Non-pigmented ciliary epithelial cell (primary cell): Measurements from ENCODE around the gene INAFM2.

Source experiments
- DNase-seq: peaks from one replicate; pipeline ENCODE4 v3.0.0-alpha.2; 2010; ENCODE audit warnings: low read depth

Gene INAFM2

DNA sequence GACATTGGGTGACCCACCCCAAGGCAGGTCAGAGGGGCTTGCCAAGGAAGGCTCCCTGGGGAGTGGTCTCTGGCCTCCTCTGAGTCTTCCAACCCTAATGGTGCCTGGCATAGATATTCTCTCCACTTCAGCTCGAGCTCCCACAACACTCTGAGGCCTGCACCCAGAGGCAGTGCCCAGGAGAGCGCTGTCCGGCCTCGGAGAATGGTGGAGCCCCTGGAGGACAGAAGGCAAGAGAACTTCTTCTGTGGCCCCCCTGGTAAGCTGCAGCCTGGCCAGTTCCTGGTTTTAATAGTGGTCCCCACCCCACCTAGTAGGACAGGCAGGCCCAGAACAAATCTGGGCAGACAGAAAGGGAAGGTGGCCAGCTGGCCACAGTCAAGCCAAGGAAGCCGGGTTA is 41.5 kb downstream of the INAFM2 start:
- no peak for DNase-seq

DNA sequence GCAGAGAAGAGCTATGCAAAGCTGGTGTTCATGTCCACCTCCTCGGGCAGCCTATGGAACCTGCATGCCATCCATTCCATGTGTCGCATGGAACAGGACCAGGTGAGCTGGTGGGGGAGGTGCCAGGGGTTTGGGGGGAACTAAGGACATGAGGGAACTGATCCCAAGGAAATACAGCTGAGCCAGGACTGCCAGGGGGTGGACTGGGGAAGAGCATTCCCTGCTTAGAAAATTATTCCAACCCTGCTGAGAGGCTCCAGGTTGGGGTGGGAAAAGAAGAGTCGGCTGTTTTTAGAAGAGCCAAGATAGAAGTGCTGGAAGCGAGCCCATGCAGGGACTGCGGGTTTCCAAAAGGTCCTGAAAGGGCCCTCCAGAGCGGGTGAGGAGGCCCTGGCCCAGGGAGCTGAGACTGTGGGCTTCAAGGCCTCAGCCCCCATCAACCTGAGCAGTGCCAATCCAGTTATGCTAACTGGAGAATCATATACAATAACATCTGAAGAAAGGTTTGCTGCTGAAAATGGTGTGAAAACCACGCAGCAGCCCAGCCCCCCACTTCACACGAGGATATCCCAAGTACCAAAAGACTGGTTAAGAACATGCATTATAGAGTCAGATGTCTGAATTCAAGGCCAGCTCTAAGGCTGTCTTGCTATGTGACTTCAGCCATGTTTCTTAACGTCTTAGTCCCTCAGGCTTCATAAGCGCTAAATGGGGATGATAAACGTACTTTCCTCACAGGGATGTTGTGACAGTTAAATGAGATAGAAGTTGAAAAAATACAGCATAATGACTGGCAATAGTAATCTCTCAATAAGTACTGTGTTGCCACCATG is 42.3 kb downstream of the INAFM2 start:
- DNase-seq = no peak

DNA sequence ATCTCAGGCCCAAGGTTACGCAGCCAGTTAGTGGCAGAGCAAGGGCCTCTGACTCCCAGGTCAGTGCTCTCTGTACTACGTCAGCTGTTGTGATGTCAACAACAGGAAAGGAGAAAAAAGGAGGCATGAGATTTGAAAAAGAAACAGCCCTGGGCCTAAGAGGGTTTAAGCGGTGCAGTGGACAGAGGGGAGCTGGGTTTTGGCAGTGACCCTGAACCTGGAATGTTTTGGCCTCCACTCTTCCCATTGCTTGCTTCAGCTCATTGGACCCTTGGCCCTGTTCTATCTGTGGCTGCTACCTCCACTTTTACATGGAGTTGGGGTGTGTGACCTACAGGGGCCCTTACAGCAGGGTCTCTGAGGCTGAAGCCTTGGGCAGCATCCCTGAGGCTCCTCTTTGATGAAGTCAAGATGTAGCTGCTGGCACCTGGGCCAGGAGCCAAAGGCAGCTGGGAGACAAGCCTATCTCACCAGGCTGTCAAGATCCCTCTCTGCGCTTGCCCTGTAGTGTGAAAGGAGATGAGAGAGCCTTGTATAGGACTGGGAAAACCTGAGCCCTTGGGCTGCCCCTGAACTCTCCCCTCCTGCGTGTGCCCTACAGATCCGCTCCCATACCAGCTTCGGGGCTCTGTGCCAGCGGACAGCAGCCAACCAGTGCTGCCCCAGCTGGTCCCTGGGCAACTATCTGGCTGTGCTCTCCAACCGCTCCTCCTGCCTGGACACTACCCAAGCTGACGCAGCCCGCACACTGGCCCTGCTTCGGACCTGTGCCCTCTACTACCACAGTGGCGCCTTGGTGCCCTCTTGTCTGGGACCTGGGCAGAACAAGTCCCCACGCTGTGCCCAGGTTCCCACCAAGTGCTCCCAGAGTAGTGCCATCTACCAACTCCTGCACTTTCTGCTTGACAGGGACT is 43.2 kb downstream of the INAFM2 start:
- no peak for DNase-seq

DNA sequence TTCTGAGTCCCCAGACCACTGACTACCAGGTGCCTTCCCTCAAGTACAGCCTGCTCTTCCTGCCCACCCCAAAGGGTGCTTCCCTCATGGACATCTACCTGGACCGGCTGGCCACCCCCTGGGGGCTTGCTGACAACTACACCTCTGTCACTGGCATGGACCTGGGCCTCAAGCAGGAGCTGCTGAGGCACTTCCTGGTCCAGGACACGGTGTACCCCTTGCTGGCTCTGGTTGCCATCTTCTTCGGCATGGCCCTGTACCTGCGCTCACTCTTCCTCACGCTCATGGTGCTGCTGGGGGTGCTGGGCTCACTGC is 43.8 kb downstream of the INAFM2 start:
- no peak for DNase-seq

DNA sequence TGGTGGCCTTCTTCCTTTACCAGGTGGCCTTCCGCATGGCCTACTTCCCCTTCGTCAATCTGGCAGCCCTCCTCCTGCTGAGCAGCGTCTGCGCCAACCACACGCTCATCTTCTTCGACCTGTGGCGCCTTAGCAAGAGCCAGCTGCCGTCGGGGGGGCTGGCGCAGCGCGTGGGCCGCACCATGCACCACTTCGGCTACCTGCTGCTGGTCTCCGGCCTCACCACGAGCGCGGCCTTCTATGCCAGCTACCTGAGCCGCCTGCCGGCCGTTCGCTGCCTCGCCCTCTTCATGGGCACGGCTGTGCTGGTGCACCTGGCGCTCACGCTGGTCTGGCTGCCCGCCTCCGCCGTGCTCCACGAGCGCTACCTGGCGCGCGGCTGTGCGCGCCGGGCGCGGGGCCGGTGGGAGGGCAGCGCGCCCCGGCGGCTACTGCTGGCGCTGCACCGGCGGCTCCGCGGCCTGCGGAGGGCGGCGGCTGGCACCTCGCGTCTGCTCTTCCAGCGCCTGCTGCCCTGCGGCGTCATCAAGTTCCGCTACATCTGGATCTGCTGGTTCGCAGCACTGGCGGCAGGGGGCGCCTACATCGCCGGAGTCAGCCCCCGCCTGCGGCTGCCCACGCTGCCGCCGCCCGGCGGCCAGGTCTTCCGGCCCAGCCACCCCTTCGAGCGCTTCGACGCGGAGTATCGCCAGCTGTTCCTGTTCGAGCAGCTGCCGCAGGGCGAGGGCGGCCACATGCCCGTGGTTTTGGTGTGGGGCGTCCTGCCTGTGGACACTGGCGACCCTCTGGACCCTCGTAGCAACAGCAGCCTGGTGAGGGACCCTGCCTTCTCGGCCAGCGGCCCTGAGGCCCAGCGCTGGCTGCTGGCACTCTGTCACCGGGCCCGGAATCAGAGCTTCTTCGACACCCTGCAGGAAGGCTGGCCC is 44.5 kb downstream of the INAFM2 start:
- no peak for DNase-seq

DNA sequence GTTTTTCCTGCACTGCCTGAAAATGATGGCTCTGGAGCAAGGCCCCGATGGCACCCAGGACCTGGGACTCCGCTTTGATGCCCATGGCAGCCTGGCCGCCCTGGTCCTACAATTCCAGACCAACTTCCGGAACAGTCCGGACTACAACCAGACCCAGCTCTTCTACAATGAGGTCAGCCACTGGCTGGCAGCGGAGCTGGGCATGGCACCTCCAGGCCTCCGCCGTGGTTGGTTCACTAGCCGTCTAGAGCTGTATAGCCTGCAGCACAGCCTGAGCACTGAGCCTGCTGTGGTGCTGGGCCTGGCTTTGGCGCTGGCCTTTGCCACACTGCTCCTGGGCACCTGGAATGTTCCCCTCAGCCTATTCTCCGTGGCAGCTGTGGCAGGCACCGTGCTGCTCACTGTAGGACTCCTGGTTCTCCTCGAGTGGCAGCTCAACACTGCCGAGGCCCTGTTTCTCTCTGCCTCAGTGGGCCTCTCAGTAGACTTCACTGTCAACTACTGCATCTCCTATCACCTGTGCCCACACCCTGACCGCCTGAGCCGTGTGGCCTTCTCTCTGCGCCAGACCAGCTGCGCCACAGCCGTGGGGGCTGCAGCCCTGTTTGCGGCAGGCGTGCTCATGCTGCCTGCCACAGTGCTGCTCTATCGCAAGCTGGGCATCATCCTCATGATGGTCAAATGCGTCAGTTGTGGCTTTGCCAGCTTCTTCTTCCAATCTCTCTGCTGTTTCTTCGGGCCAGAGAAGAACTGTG is 45.4 kb downstream of the INAFM2 start:
- no peak for DNase-seq

DNA sequence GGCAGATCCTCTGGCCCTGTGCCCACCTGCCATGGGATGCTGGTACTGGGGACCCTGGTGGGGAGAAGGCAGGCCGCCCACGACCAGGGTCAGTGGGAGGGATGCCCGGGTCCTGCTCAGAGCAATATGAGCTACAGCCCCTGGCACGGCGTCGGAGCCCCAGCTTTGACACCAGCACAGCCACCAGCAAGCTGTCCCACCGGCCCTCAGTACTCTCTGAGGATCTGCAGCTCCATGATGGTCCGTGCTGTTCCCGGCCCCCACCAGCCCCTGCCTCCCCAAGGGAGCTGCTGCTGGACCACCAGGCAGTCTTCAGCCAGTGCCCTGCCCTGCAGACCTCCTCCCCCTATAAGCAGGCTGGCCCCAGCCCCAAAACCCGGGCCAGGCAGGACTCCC is 46.0 kb downstream of the INAFM2 start:
- DNase-seq = no peak

DNA sequence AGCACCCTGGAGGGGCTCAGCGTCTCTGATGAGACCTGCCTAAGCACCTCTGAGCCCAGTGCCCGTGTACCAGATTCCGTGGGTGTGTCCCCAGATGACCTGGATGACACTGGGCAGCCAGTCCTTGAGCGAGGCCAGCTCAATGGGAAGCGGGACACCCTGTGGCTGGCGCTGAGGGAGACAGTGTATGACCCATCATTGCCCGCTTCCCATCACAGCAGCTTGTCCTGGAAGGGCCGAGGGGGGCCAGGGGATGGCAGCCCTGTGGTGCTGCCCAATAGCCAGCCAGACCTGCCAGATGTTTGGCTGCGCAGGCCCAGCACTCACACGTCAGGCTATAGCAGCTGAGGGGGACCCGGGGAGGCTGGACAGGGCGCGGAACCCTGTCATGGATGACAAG is 46.5 kb downstream of the INAFM2 start:
- DNase-seq = no peak

DNA sequence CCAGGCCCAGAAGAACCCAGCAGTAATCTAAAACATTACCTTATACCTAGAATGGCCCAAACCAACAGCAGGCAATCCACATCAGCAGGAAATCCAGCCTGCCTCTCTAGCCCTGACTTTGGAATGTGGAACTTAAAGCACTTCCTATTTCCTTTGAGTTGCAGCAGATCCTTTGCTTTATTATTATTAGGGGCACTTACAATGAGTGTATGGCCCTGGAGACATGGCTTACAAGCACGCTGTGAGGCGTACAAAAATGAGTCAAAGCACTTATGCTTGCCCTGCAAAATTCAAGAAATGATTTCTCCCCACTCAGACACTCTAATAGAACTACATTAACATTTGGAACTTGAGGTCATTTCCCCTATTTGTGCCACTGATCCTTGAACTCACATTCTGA is 49.5 kb downstream of the INAFM2 start:
- DNase-seq = no peak
